Coronary artery (tissue), 2 donors: Measurements from ENCODE around the gene UGT1A8.
"Not testable (repeated sequence)": the region's sequence is repeated elsewhere in the genome, so short reads cannot be mapped to it uniquely, and the experiment has no call there.

Experiments
- DNase-seq: peaks from one replicate; pipeline ENCODE4 v3.0.0-alpha.2; 2017; ENCODE audit warnings: low spot score
- H3K27ac ChIP-seq, 2 donors: fragments of 200-600 bp; sonication (generic); one replicate each; pipeline ENCODE4 v1.5.1; 2016 to 2019
- H3K4me3 ChIP-seq: fragments of 200-600 bp; sonication (generic); 2 replicates; pipeline ENCODE4 v1.5.1; 2016; ENCODE audit warnings: mild to moderate bottlenecking, moderate library complexity
- TF ChIP-seq, protein P1 (sequence below): fragments of 200-600 bp; sonication (generic); IDR thresholded peaks from one replicate; pipeline ENCODE4 v1.5.1; 2019; ENCODE audit warnings: antibody characterized with exemption

UGT1A8 gene

DNA sequence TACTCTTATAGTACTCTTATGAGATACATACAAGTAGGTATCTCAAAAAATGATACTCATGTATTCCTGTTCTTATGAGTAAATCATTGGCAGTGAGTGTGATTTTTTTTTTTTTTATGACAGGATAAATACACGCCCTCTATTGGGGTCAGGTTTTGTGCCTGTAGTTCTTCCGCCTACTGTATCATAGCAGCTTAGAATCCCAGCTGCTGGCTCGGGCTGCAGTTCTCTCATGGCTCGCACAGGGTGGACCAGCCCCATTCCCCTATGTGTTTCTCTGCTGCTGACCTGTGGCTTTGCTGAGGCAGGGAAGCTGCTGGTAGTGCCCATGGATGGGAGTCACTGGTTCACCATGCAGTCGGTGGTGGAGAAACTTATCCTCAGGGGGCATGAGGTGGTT is at the start of gene UGT1A8:
Gene UGT1A8 (plus strand): TSS at position 158 of the 400 bp plus-strand sequence. CDS start 75 bp downstream, at position 233.
- not testable (repeated sequence) for H3K4me3 ChIP-seq, H3K27ac ChIP-seq, DNase-seq

DNA sequence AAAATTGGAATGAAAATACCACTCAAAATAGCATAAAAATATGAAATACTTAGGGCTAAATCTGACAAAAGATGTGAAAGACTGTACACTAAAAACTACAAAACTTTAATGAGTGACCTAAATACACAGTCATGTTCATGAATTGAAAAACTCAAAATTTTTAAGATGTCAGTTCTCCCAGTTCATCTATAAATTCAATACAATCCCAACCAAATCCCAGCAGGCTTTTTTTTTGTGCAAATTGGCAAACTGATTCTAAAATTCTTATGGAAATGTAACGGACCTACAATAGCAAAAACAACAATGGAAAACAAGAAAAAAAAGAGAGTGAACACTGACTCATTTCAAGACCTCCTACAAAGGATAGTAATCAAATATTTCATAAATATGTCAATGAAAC is 46.4 kb upstream of the UGT1A8 start:
- no peak for DNase-seq
- TF ChIP-seq, protein P1, sequence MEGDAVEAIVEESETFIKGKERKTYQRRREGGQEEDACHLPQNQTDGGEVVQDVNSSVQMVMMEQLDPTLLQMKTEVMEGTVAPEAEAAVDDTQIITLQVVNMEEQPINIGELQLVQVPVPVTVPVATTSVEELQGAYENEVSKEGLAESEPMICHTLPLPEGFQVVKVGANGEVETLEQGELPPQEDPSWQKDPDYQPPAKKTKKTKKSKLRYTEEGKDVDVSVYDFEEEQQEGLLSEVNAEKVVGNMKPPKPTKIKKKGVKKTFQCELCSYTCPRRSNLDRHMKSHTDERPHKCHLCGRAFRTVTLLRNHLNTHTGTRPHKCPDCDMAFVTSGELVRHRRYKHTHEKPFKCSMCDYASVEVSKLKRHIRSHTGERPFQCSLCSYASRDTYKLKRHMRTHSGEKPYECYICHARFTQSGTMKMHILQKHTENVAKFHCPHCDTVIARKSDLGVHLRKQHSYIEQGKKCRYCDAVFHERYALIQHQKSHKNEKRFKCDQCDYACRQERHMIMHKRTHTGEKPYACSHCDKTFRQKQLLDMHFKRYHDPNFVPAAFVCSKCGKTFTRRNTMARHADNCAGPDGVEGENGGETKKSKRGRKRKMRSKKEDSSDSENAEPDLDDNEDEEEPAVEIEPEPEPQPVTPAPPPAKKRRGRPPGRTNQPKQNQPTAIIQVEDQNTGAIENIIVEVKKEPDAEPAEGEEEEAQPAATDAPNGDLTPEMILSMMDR: no peak
- Histone ChIP-seq H3K4me3 (no peak overlapping the region), H3K27ac (no peak overlapping the region)

DNA sequence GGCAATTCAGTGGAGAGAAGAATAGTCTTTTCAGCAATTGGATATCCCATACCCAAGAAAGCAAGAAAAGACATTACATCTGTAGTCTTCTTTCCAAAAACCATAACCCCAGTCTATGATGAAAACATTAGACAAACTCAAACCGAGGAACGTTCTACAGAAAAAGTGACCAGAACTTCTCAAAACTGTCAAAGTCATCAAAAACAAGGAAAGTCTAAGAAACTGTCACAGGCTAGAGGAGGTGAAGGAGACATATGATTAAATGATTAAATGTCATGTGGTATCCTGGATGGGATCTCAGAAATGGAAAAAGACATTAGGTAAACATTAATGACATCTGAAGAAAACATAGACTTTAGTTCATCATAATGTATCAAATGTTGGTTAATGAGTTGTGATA is 46.0 kb upstream of the UGT1A8 start:
- H3K27ac ChIP-seq: no peak overlapping the region
- DNase-seq: no peak
- TF ChIP-seq, protein P1: no peak
- H3K4me3 ChIP-seq: no peak overlapping the region

DNA sequence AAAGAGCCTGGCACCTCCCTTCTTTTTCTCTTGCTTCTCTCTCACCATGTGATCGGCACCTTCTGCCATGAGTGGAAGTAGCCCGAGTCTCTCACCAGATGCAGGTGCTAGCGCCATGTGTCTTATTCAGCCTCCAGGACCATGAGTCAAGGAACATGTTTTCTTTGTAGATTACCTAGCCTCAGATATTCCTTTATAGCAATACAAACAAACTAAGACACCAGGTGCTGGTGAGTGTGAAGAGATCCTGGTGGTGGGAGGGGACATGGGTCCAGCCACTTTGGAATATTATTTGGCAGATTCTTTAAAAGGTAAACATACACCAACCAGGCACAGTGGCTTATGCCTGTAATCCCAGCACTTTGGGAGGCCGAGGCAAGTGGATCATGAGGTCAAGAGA is 45.0 kb upstream of the UGT1A8 start:
- Histone ChIP-seq H3K4me3 (no peak overlapping the region), H3K27ac (no peak overlapping the region)
- no peak for DNase-seq
- TF ChIP-seq, protein P1: no peak

DNA sequence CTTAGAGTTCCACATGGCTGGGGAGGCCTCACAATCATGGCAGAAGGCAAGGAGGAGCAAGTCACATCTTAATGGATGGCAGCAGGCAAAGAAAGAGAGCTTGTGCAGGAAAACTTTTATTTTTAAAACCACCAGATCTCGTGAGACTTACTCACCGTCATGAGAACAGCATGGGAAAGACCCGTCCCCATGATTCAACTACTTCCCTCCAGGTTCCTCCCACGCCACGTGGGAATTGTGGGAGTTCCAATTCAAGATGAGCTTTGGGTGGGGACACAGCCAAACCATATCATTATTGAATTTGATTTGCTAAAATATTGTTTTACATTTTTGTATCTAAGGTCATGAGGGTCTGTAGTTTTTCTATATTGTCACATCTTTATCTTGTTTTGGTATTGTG is 40.1 kb upstream of the UGT1A8 start:
- not testable (repeated sequence) for H3K27ac ChIP-seq

DNA sequence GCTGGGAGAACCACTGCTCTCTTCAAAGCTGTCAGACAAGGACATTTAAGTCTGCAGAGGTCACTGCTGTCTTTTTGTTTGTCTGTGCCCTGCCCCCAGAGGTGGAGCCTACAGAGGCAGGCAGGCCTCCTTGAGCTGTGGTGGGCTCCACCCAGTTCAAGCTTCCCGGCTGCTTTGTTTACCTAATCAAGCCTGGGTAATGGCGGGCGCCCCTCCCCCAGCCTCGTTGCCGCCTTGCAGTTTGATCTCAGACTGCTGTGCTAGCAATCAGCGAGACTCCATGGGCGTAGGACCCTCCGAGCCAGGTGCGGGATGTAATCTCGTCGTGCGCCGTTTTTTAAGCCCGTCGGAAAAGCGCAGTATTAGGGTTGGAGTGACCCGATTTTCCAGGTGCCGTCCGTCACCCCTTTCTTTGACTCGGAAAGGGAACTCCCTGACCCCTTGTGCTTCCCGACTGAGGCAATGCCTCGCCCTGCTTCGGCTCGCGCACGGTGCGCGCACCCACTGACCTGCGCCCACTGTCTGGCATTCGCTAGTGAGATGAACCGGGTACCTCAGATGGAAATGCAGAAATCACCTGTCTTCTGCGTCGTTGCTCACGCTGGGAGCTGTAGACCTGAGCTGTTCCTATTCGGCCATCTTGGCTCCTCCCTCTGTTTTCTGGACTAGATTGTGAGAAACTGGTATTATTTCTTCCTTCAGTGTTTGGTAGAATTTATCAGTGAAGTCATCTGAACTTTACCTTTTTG is 34.0 kb upstream of the UGT1A8 start:
- DNase-seq, H3K4me3 ChIP-seq, H3K27ac ChIP-seq: not testable (repeated sequence)

More for the DNA sequence above, 40.1 kb upstream of the UGT1A8 start:
- not testable (repeated sequence) for DNase-seq, H3K4me3 ChIP-seq

DNA sequence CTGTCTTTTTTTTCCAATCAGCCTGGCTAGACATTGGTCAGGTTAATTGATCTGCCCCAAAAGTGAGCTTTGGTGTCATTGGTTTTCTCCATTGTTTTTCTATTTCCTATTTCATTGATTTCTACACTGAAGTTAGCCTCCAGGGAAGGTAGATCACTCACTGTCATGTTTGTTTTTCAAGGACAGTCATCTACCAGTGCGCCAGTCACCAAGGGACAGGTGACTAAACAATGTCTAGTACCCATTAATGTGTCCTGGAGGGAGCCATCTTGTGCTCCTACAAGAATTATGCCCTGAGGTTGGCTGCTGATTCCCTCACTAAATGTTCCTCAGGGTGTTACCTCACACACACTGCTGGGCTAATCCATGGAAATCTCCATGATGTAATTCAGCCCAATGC is 33.2 kb upstream of the UGT1A8 start:
- TF ChIP-seq, protein P1: no peak
- Histone ChIP-seq H3K4me3 (no peak overlapping the region), H3K27ac (no peak overlapping the region)
- no peak for DNase-seq

DNA sequence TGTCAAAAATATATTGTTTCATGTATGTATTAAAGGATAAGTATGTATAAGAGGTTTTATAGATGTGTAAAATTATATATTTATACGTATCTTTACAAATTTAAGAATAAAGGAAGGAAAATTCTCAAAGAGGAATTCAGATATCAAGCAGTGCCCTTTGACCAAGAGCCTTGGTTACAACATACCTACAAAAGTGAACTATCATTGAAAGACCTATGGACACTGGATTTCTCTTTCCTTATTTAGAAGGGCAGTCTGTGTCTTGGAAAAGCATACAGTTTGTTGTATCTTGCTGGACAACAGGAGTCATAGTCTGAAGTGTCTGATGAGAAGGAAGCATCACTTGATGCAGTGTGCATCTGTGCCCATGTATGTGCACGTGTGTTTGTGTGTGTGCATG is 29.0 kb upstream of the UGT1A8 start:
- no peak overlapping the region for H3K4me3 ChIP-seq
- TF ChIP-seq, protein P1: no peak
- no peak overlapping the region for H3K27ac ChIP-seq
- DNase-seq: no peak

DNA sequence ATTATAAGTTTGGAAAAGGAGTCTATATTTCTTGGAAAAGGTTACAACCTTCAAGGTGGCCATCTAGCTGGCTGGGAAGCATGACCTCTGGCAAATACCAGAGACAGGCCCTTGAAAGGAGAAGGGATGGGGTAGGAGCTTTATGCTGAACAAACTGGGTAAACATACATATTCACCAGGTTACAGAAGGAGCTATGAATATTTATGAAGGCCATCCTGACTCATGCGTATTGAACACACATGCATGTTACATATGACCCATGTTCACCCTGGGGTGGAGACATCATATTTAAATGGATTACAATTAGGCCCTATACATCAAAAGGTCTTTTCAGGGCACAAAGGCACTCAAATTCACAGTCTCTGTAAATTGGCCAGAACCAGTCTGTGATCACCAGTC is 24.7 kb upstream of the UGT1A8 start:
- H3K4me3 ChIP-seq, DNase-seq, H3K27ac ChIP-seq: not testable (repeated sequence)
